ENCODE measurements around the gene CHODL. TPM values are rescaled to one million over a fixed set of nuclear protein-coding genes. Genes with fewer than 3 reads are reported as not detected.

CHODL gene
- total and polyA plus RNA-seq, 12 donors = 0.14 to 1.6 (median 0.45) TPM; not detected in 2

DNA sequence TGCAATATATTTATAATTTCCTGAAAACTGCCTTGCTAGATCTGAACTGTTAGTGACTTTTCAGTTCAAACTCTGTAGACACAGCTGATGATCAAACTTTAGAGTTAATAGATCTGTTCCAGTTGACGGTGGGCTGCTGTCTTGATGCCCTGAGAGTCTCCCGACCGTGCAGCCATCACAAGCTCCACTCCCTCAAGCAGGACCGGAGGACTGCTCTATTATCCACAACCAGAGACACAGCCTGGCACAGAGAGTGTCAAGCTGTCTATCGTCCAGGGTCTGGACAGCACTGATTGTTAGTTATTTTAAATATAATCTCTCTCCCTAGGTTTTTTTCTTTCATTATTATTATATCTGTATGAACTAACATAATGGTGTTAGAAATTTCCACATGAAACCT is 8.0 kb downstream of the CHODL start:
- Histone ChIP-seq H3K27me3 (no peaks in the 10 kb centered on the region), H3K27ac (no peak overlapping the region), H3K9me3 (replicated peaks in 1 of 3) (no peaks in the 10 kb centered on the region), H3K4me1 (replicated peaks in 1 of 2) (no peaks in the 10 kb centered on the region), H3K36me3 (replicated peaks in 1 of 2) (no peaks in the 10 kb centered on the region), H3K4me3 (no peak overlapping the region)
- 42 to 52% (median 50%) methylated on average over 5 of the region's 5 CpGs for WGBS, 4 donors
- intact Hi-C loops (cut with DNase I) = no loop called here
- TF ChIP-seq, protein P1, sequence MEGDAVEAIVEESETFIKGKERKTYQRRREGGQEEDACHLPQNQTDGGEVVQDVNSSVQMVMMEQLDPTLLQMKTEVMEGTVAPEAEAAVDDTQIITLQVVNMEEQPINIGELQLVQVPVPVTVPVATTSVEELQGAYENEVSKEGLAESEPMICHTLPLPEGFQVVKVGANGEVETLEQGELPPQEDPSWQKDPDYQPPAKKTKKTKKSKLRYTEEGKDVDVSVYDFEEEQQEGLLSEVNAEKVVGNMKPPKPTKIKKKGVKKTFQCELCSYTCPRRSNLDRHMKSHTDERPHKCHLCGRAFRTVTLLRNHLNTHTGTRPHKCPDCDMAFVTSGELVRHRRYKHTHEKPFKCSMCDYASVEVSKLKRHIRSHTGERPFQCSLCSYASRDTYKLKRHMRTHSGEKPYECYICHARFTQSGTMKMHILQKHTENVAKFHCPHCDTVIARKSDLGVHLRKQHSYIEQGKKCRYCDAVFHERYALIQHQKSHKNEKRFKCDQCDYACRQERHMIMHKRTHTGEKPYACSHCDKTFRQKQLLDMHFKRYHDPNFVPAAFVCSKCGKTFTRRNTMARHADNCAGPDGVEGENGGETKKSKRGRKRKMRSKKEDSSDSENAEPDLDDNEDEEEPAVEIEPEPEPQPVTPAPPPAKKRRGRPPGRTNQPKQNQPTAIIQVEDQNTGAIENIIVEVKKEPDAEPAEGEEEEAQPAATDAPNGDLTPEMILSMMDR (IDR thresholded peaks at IDR 0.05) = no peak
- TF ChIP-seq POLR2A (IDR thresholded peaks at IDR 0.05) = no peak
- DNase-seq = no peak

DNA sequence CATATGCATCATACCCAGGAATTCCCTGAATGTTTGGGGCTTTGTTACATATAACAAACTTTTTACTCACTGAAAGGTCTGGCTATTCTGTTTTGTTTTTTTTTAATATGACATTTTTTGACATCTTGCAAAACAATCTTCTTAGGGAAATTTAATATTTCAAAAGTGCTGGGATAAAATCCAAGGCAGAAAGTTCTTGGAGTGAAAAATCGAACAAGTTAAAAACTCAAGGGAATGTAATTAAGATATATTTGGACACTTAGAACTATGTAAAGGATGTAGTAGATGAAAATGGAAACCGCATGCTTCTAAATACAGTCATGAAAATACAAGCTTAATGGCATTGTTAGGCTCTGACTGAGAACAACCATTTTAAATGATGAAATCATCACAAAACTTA is 8.6 kb downstream of the CHODL start:
- no peak for TF ChIP-seq POLR2A (IDR thresholded peaks at IDR 0.05)
- TF ChIP-seq, protein P1 (IDR thresholded peaks at IDR 0.05) = no peak
- no peaks in the 10 kb centered on the region for H3K4me1 ChIP-seq (replicated peaks in 1 of 2)
- H3K27ac ChIP-seq = no peak overlapping the region
- no peak overlapping the region for H3K4me3 ChIP-seq
- intact Hi-C loops (cut with DNase I) = no loop called here
- 57 to 78% (median 69%) methylated on average over 2 of the region's 2 CpGs for WGBS, 4 donors
- H3K9me3 ChIP-seq (replicated peaks in 1 of 3) = no peaks in the 10 kb centered on the region
- no peaks in the 10 kb centered on the region for H3K27me3 ChIP-seq
- H3K36me3 ChIP-seq (replicated peaks in 1 of 2) = no peaks in the 10 kb centered on the region
- DNase-seq = no peak

DNA sequence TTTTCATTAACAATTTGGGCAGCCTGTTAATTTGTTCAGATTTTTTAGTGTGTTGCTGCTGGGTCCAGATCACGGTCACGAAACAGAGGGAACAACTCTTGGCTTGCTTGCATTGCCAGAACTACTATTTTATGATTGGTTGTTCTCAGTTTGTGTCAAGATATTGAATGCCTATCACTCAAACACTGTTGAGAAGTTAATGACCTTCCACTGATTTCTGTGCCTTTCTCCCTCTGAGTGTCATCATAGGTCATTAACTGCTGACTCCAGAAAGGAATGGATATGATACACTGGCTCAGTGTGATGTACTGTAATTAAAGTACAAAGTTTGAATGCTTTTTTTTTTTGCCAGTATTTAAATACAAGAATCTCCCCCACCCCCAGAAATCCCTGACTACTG is 9.2 kb downstream of the CHODL start:
- 80 to 87% (median 82%) methylated on average over 2 of the region's 2 CpGs for WGBS, 4 donors
- no peaks in the 10 kb centered on the region for H3K36me3 ChIP-seq (replicated peaks in 1 of 2)
- H3K27me3 ChIP-seq = no peaks in the 10 kb centered on the region
- no peak overlapping the region for H3K27ac ChIP-seq
- TF ChIP-seq, protein P1 (IDR thresholded peaks at IDR 0.05) = no peak
- TF ChIP-seq POLR2A (IDR thresholded peaks at IDR 0.05) = no peak
- no peak overlapping the region for H3K4me3 ChIP-seq
- intact Hi-C loops (cut with DNase I) = no loop called here
- DNase-seq = no peak
- no peaks in the 10 kb centered on the region for H3K9me3 ChIP-seq (replicated peaks in 1 of 3)
- no peaks in the 10 kb centered on the region for H3K4me1 ChIP-seq (replicated peaks in 1 of 2)

DNA sequence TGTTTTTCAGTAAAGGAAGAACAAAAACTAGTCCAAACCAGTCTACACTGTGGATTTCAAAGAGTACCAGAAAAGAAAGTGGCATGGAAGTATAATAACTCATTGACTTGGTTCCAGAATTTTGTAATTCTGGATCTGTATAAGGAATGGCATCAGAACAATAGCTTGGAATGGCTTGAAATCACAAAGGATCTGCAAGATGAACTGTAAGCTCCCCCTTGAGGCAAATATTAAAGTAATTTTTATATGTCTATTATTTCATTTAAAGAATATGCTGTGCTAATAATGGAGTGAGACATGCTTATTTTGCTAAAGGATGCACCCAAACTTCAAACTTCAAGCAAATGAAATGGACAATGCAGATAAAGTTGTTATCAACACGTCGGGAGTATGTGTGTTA is 21.3 kb downstream of the CHODL start:
- Histone ChIP-seq H3K4me3 (no peak overlapping the region), H3K4me1 (replicated peaks in 1 of 2) (no peaks in the 10 kb centered on the region), H3K27me3 (no peaks in the 10 kb centered on the region), H3K36me3 (replicated peaks in 1 of 2) (no peaks in the 10 kb centered on the region), H3K27ac (no peak overlapping the region), H3K9me3 (replicated peaks in 1 of 3) (no peaks in the 10 kb centered on the region)
- intact Hi-C loops (cut with DNase I) = no loop called here
- WGBS, 4 donors = 68 to 69% (median 68%) methylated on average over 2 of the region's 2 CpGs
- no peak for DNase-seq
- no peak for TF ChIP-seq POLR2A (IDR thresholded peaks at IDR 0.05)
- TF ChIP-seq, protein P1 (IDR thresholded peaks at IDR 0.05) = peak in 1 of 6 experiments; percentile 17
